Endothelial cell of umbilical vein (primary cell): ENCODE data around the gene ZNF48. TPM values are rescaled to one million over a fixed set of nuclear protein-coding genes. Genes with fewer than 3 reads are reported as not detected.

Experiments
- BruUV-seq: library from RNA; stranded (reverse); fragments of 400-500 nt; replicated peaks from 2 replicates; lab custom pipeline; 2021; lab: Mats Ljungman, UMichigan
- CTCF ChIA-PET: fragments of 300-600, 350-600 bp; sonication (Branson Sonifier 250); formaldehyde crosslinking; loops from one replicate; lab custom pipeline; 2021; ENCODE audit warnings: antibody characterized with exemption, inconsistent platforms; lab: Charles Lee
- POLR2A ChIA-PET: fragments of 300-600, 350-600 bp; sonication (Branson Sonifier 250); formaldehyde crosslinking; loops from one replicate; lab custom pipeline; 2021; ENCODE audit warnings: antibody characterized with exemption, inconsistent platforms; lab: Charles Lee
- DNase-seq: peaks from one replicate; pipeline ENCODE4 v3.0.0-alpha.2; 2011; ENCODE audit warnings: low read depth, low spot score
- FAIRE-seq: peaks from 2 replicates; lab custom pipeline; 2011; peaks lifted over from hg19 to GRCh38; lab: Jason Lieb, UNC
- H2AFZ ChIP-seq: 2 replicates; pipeline ENCODE4 v1.6.0; 2012; ENCODE audit warnings: low read depth, low read length, control low read depth, inconsistent platforms
- H3K27ac ChIP-seq: 2 replicates; pipeline ENCODE4 v1.5.1; 2011; ENCODE audit warnings: low read depth, mild to moderate bottlenecking, control low read depth, low read length, moderate library complexity; ENCODE audit not compliant: insufficient read depth
- H3K27me3 ChIP-seq, 2 experiments: 2 replicates each; pipeline versions ENCODE4 v1.6.0 to v1.6.1; 2011; ENCODE audit warnings: low read length in 2 of 2, mixed read lengths in 1 of 2; ENCODE audit not compliant: control insufficient read depth in 2 of 2, insufficient read depth in 2 of 2
- H3K36me3 ChIP-seq, 2 experiments: 2 replicates in 1 of 2; 3 replicates in 1 of 2; pipeline ENCODE4 v1.5.1; 2011; ENCODE audit warnings: low read length in 2 of 2, mild to moderate bottlenecking in 1 of 2, moderate library complexity in 1 of 2; ENCODE audit not compliant: control insufficient read depth in 2 of 2, insufficient read depth in 2 of 2; ENCODE audit errors: extremely low read depth in 1 of 2
- H3K4me1 ChIP-seq: 3 replicates; pipeline ENCODE4 v1.5.1; 2011; ENCODE audit warnings: mild to moderate bottlenecking, low read length; ENCODE audit not compliant: control insufficient read depth, insufficient read depth; ENCODE audit errors: extremely low read depth
- H3K4me2 ChIP-seq: 2 replicates; pipeline ENCODE4 v1.6.1; 2011; ENCODE audit warnings: low read length, control low read depth, mixed read lengths; ENCODE audit not compliant: insufficient read depth
- H3K4me3 ChIP-seq, 3 experiments: fragments of 200-600 bp in 1 of 3; sonication (generic), shearing (Covaris generic) in 1 of 3; replicated peaks in 1 of 3; 2 replicates each; pipeline ENCODE4 v1.5.1; 2011 to 2016; ENCODE audit warnings: control low read depth in 3 of 3, low read length in 3 of 3, mild to moderate bottlenecking in 2 of 3, inconsistent platforms in 1 of 3, low read depth in 1 of 3, moderate library complexity in 1 of 3; ENCODE audit not compliant: insufficient read depth in 1 of 3
- H3K79me2 ChIP-seq: 2 replicates; pipeline ENCODE4 v1.6.0; 2012; ENCODE audit warnings: low read length, inconsistent platforms; ENCODE audit not compliant: control insufficient read depth, insufficient read depth
- H3K9ac ChIP-seq: replicated peaks from 2 replicates; pipeline ENCODE3; 2011; ENCODE audit warnings: low read length, control low read depth; ENCODE audit not compliant: insufficient read depth; ENCODE audit errors: extremely low read depth
- H3K9me1 ChIP-seq: replicated peaks from 3 replicates; pipeline ENCODE4 v1.6.0; 2011; ENCODE audit warnings: mild to moderate bottlenecking, low read length; ENCODE audit not compliant: control insufficient read depth, insufficient read depth; ENCODE audit errors: extremely low read depth
- H3K9me3 ChIP-seq: replicated peaks from 2 replicates; pipeline ENCODE4 v1.5.1; 2012; ENCODE audit warnings: low read length, inconsistent platforms; ENCODE audit not compliant: control insufficient read depth, insufficient read depth
- H4K20me1 ChIP-seq: replicated peaks from 2 replicates; pipeline ENCODE3; 2011; ENCODE audit warnings: mild to moderate bottlenecking, low read length; ENCODE audit not compliant: control insufficient read depth, insufficient read depth; ENCODE audit errors: extremely low read depth
- GATA2 ChIP-seq: IDR thresholded peaks from 2 replicates; pipeline ENCODE4 v1.7.0; 2011; ENCODE audit warnings: low read depth, mild to moderate bottlenecking, moderate library complexity, mixed read lengths, low read length; ENCODE audit not compliant: insufficient read length, insufficient read depth
- JUN ChIP-seq: IDR thresholded peaks from 2 replicates; pipeline ENCODE4 v1.6.1; 2011; ENCODE audit warnings: borderline replicate concordance, low read depth; ENCODE audit not compliant: insufficient read length, insufficient read depth
- MAX ChIP-seq: IDR thresholded peaks from 2 replicates; pipeline ENCODE4 v1.6.1; 2011; ENCODE audit not compliant: insufficient read depth, insufficient read length
- MYC ChIP-seq: IDR thresholded peaks from one replicate; pipeline ENCODE4 v1.6.1; 2011; ENCODE audit warnings: mild to moderate bottlenecking, low read depth, low read length
- dilution Hi-C: fragments of 300-500 bp; cut with MboI; formaldehyde crosslinking; loops from one replicate; pipeline ENCODE4 v1.15.0; 2019; ENCODE audit warnings: low sequenced_read_pairs; ENCODE audit not compliant: extremely low pct_ligation_motif_present
- intact Hi-C: fragments of 100-400 bp; cut with micrococcal nuclease; formaldehyde crosslinking; loops from one replicate; pipeline ENCODE4 v1.10.0; 2022
- polyA plus RNA-seq, 4 experiments: library from polyadenylated mRNA; depleted of rRNA in 3 of 4; stranded (reverse) in 3 of 4; unstranded in 1 of 4; fragments of >200 nt; gene quantifications; 2 replicates each; pipeline versions ENCODE4 v1.2.1 to v1.2.3, GENCODE V29; 2011 to 2012; ENCODE audit warnings: missing spikeins in 1 of 4
- total RNA-seq: library from RNA; stranded (reverse); gene quantifications from 2 replicates; pipeline ENCODE4 v1.2.3, GENCODE V29; 2021

Gene ZNF48
- total and polyA plus RNA-seq, 2 donors (not counting 3 experiments of a cell fraction or from before 2014, with no cell fraction given): 15.3 to 16.1 TPM

- peak overlapping the region; percentile 80 for H3K9ac ChIP-seq
- no TSS peak for BruUV-seq
- CTCF ChIA-PET: interaction anchor here (0.6 to 5.3 kb wide), 9 partner anchors 9 to 316 kb away, joined by 3 to 62 read pairs (median 4); partner anchors contain the start of genes DCTPP1 and ZNF48
- H3K27ac ChIP-seq: peak overlapping the region; percentile 71
- no peak for FAIRE-seq
- TF ChIP-seq JUN: no peak
- no peak for TF ChIP-seq GATA2
- no peak for TF ChIP-seq MAX
- TF ChIP-seq MYC: no peak
- H3K36me3 ChIP-seq: peaks cover 2 to 6% of the 10 kb centered on the region in 2 experiments
- H3K4me2 ChIP-seq: peak overlapping the region; percentile 44
- H3K9me3 ChIP-seq: no peaks in the 10 kb centered on the region
- peak overlapping the region; percentile 67 for H2AFZ ChIP-seq
- no peaks in the 10 kb centered on the region for H4K20me1 ChIP-seq
- dilution Hi-C loops (no loop called here), intact Hi-C loops (loop anchor here (2.0 to 10.0 kb wide), 2 partner anchors 13 to 313 kb away; partner anchors contain the start of genes TBX6, YPEL3 and ZNF48)
- H3K79me2 ChIP-seq: peaks cover 3% of the 10 kb centered on the region
- no peak for DNase-seq
- H3K4me1 ChIP-seq: peaks cover 22% of the 10 kb centered on the region
- H3K4me3 ChIP-seq: peak overlapping the region; percentile 29 to 56 (median 47)
- POLR2A ChIA-PET: interaction anchor here (0.5 to 1.6 kb wide), 6 partner anchors 10 to 394 kb away, joined by 3 to 7 read pairs (median 5); partner anchors contain the start of genes DCTPP1 and TBC1D10B
- H3K27me3 ChIP-seq: no peaks in the 10 kb centered on the region
- no peaks in the 10 kb centered on the region for H3K9me1 ChIP-seq
These were observed 12.7 kb downstream of the ZNF48 start for GRCh38 chr16:30407804-30408534.
